ENCODE measurements around the gene EEF2. TPM values are rescaled to one million over a fixed set of nuclear protein-coding genes. Genes with fewer than 3 reads are reported as not detected.

Gene EEF2
- total RNA-seq, 2 donors from 2014 or later = 1,913 to 2,886 TPM

DNA sequence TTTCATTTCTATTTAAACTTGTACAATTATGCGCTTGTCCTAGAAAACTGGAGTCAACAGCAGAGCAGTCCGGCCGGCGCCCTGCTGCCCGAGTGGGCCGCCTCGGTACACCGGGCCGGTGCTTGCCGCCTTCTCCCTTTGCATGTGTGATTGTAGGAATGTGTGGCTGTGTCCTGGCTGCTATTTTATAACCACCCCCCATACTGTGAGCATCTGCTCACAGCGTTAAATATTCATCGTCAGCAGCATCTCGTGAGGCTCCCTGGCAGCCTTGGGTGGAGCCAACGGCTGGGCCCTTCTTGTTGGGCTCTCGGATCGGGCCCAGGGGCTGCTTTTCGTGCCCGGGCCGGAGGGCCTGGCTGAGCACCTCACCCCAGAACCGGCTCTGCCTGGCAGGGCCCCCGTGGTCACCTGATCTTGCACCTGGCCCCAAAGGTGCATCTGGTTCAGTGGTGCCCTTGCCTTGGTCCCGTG is 32.9 kb upstream of the EEF2 start:
- Histone ChIP-seq H3K9ac (ENCODE audit: extremely low read depth, low read length, poor library complexity, severe bottlenecking) (no peak overlapping the region), H3K27ac (ENCODE audit: low read depth, low read length) (no peak overlapping the region), H3K27me3 (ENCODE audit: control insufficient read depth, insufficient read depth, low read length, poor library complexity, severe bottlenecking) (no peaks in the 10 kb centered on the region), H3K9me3 (ENCODE audit: control insufficient read depth, low read length) (peaks cover 6% of the 10 kb centered on the region), H3K36me3 (ENCODE audit: control insufficient read depth, insufficient read depth, low read length) (peaks cover 38% of the 10 kb centered on the region), H3K4me1 (ENCODE audit: control insufficient read depth, insufficient read depth, low read length) (no peaks in the 10 kb centered on the region), H3K4me3 (ENCODE audit: low read length) (no peak overlapping the region)
- H3K27me3 Mint-ChIP-seq (ENCODE audit: insufficient read depth) = no peaks in the 10 kb centered on the region
- no peak for DNase-seq
- TF ChIP-seq, protein P1, sequence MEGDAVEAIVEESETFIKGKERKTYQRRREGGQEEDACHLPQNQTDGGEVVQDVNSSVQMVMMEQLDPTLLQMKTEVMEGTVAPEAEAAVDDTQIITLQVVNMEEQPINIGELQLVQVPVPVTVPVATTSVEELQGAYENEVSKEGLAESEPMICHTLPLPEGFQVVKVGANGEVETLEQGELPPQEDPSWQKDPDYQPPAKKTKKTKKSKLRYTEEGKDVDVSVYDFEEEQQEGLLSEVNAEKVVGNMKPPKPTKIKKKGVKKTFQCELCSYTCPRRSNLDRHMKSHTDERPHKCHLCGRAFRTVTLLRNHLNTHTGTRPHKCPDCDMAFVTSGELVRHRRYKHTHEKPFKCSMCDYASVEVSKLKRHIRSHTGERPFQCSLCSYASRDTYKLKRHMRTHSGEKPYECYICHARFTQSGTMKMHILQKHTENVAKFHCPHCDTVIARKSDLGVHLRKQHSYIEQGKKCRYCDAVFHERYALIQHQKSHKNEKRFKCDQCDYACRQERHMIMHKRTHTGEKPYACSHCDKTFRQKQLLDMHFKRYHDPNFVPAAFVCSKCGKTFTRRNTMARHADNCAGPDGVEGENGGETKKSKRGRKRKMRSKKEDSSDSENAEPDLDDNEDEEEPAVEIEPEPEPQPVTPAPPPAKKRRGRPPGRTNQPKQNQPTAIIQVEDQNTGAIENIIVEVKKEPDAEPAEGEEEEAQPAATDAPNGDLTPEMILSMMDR (conservative IDR thresholded peaks at IDR 0.05) = no peak
- H3K27ac Mint-ChIP-seq = no peak overlapping the region
- no peaks in the 10 kb centered on the region for H3K4me1 Mint-ChIP-seq
- peaks cover 39% of the 10 kb centered on the region for H3K36me3 Mint-ChIP-seq (ENCODE audit: low read depth)
- peaks cover 3% of the 10 kb centered on the region for H3K9me3 Mint-ChIP-seq
- WGBS, 2 experiments (ENCODE audit: insufficient coverage in 1 of 2, insufficient read length in 1 of 2) = 92 to 96% methylated on average over 8 to 20 of the region's 22 CpGs
- no peak overlapping the region for H3K4me3 Mint-ChIP-seq

DNA sequence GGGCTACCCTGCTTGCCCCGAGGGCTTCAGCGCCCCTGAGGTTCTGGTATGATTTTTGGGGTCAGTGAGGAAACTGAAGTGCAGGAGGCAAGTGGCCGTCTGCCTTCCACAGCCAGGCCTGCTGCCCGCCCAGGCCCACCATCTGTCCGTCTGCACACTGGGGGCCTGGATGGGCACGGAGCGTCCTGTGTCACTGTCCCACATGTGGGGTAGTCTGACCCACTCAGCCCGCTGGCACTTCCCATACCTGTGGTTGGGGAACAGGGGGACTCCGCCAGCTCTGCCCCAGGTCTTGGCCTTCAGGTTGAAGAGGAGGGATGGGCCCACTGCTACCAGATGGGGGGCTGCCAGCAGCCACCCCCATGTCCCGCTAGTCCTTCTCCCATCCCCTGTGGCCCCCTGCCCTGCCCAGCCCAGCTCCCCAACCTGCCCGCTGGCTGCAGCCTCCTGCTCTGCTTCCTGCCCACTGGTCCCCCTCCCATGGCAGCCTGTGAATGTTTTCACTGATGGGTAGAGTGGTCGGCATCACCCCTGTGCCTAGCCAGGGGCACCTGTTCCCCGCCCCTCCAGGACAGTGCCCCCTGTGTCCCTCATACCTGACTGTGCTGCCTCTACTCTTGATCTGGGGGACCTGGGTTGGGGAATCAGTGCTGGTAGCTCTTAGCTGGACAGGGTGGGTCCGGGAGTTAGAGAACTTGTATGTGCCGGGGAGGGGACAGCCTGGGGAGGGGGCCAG is 31.8 kb upstream of the EEF2 start:
- Mint-ChIP-seq H3K9me3 (peaks cover 2% of the 10 kb centered on the region), H3K4me1 (no peaks in the 10 kb centered on the region), H3K4me3 (no peak overlapping the region), H3K27me3 (ENCODE audit: insufficient read depth) (no peaks in the 10 kb centered on the region), H3K36me3 (ENCODE audit: low read depth) (peaks cover 45% of the 10 kb centered on the region), H3K27ac (no peak overlapping the region)
- TF ChIP-seq, protein P1 (conservative IDR thresholded peaks at IDR 0.05) = no peak
- DNase-seq = no peak
- Histone ChIP-seq H3K4me3 (ENCODE audit: low read length) (no peak overlapping the region), H3K4me1 (ENCODE audit: control insufficient read depth, insufficient read depth, low read length) (no peaks in the 10 kb centered on the region), H3K9me3 (ENCODE audit: control insufficient read depth, low read length) (peaks cover 4% of the 10 kb centered on the region), H3K27ac (ENCODE audit: low read depth, low read length) (no peak overlapping the region), H3K27me3 (ENCODE audit: control insufficient read depth, insufficient read depth, low read length, poor library complexity, severe bottlenecking) (no peaks in the 10 kb centered on the region), H3K9ac (ENCODE audit: extremely low read depth, low read length, poor library complexity, severe bottlenecking) (no peak overlapping the region), H3K36me3 (ENCODE audit: control insufficient read depth, insufficient read depth, low read length) (peaks cover 39% of the 10 kb centered on the region)
- 95 to 97% methylated on average over 11 to 15 of the region's 15 CpGs for WGBS, 2 experiments (ENCODE audit: insufficient coverage in 1 of 2, insufficient read length in 1 of 2)

DNA sequence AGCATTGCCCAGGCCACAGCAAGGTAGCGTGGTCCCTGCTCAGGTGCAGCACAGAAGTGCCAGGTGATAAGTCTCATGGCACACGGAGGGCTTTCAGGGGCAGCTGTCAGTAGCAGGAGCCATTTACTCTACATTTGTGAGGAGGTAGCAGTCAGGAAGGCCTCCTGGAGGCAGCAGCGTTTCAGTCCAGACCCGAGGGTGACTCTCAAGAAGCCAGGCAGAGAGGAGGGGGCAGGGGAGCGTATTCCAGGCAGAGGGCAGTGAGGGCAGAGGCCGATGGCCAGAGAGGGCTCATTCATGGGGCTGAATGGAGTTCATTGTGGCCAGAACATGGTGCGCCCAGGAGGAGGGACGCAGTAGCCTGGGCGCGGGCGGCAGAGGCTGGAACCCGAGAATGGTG is 31.2 kb upstream of the EEF2 start:
- H3K4me1 ChIP-seq (ENCODE audit: control insufficient read depth, insufficient read depth, low read length) = no peaks in the 10 kb centered on the region
- H3K9me3 Mint-ChIP-seq = no peaks in the 10 kb centered on the region
- no peak overlapping the region for H3K27ac Mint-ChIP-seq
- H3K4me3 Mint-ChIP-seq = no peak overlapping the region
- H3K36me3 ChIP-seq (ENCODE audit: control insufficient read depth, insufficient read depth, low read length) = peaks cover 33% of the 10 kb centered on the region
- H3K9me3 ChIP-seq (ENCODE audit: control insufficient read depth, low read length) = no peaks in the 10 kb centered on the region
- no peaks in the 10 kb centered on the region for H3K4me1 Mint-ChIP-seq
- peaks cover 40% of the 10 kb centered on the region for H3K36me3 Mint-ChIP-seq (ENCODE audit: low read depth)
- TF ChIP-seq, protein P1 (conservative IDR thresholded peaks at IDR 0.05) = no peak
- no peaks in the 10 kb centered on the region for H3K27me3 Mint-ChIP-seq (ENCODE audit: insufficient read depth)
- H3K4me3 ChIP-seq (ENCODE audit: low read length) = no peak overlapping the region
- no peak for DNase-seq
- WGBS, 2 experiments (ENCODE audit: insufficient coverage in 1 of 2, insufficient read length in 1 of 2) = 94 to 97% methylated on average over 10 to 12 of the region's 12 CpGs
- H3K9ac ChIP-seq (ENCODE audit: extremely low read depth, low read length, poor library complexity, severe bottlenecking) = no peak overlapping the region
- H3K27me3 ChIP-seq (ENCODE audit: control insufficient read depth, insufficient read depth, low read length, poor library complexity, severe bottlenecking) = no peaks in the 10 kb centered on the region
- H3K27ac ChIP-seq (ENCODE audit: low read depth, low read length) = no peak overlapping the region

Data from endodermal cell (in vitro differentiated cells).